8988T (cell line): ENCODE measurements around the gene ITSN1.

ENCODE experiments used
- DNase-seq: peaks from one replicate; pipeline ENCODE4 v3.0.0; 2011

ITSN1 gene

DNA sequence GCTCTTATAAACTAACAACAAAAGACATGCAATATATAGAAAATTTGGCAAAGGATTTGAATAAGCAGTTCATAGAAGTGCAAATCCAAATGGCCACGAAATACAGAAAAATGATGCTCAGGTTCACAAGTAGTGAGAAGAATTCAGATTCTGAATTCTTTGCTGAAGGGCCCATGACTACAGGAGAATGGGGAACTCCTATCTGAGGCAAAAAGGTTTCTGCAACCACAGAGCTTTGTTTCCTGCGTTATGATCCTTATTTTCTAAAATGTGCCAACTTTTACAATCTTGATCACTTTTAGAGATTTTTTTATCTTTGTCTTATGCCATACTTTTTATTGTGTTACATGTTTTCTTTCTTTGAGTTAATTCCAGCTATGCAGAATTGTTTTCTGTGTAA is 91.3 kb downstream of the ITSN1 start:
- no peak for DNase-seq

DNA sequence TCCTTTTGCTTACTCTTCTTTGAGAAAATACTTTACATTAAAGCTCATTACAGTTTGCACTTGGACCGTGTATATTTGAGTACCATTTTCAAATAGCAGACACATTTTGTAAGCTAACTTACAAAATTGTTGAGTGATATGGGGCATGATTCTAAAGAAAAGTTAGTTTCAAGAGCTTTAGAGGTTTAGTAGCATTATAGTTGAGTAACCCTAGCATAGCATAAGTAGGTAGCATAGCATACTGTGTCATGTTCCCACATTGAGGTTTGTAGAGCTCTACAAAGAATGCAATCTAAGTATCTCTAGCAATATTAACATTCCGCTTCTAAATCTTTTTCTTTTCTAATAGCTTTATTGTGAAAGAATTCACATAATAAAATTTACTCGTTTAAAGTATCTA is 92.0 kb downstream of the ITSN1 start:
- no peak for DNase-seq

DNA sequence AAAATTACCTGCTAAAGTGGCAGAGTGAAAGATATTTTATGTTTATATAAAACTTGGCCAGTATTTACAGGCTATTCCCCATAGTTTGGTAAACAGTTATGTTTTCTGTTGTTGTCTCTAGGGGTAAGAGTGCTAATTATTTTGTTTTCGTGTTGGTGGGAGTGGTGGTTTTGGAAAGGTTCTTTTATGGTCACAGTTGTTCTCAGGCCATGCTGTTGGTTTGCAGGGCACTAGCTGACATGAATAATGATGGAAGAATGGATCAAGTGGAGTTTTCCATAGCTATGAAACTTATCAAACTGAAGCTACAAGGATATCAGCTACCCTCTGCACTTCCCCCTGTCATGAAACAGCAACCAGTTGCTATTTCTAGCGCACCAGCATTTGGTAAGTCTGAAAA is 92.5 kb downstream of the ITSN1 start:
- DNase-seq = no peak

GRCh38 chr21:33736569-33736968 is 94.3 kb downstream of the ITSN1 start:
- DNase-seq = no peak

GRCh38 chr21:33739701-33740100 is 97.4 kb downstream of the ITSN1 start:
- DNase-seq = no peak

DNA sequence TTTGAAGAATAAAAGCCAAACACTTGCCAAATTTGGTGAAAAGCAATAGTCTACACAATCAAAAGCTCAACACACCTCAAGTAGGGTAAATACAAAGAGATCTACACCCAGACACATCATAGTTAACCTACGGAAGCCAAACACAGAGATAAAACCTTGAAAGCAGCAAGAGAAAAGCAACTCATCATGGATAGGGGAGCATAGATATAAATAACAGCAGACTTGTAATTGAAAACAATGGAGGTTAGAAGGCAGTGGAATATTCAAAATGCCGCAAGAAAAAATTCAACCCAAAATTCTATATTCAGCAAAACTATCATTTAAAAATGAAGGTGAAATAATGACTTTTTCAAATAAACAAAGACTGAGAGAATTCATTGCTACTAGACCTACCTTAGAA is 105.1 kb downstream of the ITSN1 start:
- DNase-seq = no peak

DNA sequence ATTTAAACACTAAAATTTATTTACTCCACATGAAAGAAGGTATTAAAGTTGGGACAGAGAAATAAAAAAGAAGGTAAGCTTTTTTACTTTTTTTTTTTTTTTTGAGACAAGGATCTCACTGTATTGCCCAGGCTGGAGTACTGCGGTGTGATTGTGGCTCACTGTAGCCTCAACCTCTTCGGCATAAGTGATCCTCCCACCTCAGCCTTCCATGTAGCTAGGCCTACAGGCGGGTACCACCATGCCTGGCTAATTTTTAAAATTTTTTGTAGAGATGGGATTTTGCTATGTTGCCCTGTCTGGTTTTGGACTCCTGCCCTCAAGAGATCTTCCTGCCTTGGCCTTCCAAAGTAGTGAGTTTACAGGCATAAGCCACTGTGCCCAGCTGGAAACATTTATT is 106.6 kb downstream of the ITSN1 start:
- DNase-seq = no peak

- DNase-seq = no peak
Measured at GRCh38 chr21:33750017-33750416, 107.7 kb downstream of the ITSN1 start.

DNA sequence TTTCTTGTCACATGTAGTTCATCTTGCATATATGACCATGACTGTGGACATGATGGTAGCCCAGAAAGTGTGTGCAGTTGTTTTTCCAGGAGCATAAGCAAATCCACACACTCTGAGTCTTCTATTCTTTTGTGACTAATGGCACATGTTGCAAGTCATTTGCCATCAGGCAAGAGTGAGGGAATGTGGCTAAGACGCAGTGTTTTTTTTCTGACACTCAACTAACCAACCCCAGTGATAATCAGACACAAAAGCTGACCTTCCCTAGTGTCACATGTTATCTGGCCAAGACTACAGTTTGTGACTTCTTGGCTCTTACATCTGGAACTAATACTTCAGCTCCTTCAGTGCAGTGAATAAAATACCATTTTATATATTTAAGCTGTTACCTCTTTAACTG is 108.8 kb downstream of the ITSN1 start:
- no peak for DNase-seq

DNA sequence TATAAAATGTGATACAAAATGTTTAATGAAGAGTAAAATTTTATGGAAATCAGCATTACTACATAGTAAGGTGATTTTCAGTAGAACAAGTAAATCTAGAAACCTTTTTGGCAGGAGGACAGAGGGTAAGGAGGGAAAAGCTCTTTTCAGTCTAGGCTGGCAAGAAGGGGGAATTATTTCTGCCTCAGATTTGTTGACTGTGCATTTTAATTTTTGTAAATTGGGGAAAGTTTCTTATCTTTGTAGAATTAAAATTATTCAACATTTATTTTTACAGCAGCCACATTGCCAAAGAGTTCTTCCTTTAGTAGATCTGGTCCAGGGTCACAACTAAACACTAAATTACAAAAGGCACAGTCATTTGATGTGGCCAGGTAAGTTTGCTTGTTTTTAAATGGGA is 109.2 kb downstream of the ITSN1 start:
- no peak for DNase-seq

DNA sequence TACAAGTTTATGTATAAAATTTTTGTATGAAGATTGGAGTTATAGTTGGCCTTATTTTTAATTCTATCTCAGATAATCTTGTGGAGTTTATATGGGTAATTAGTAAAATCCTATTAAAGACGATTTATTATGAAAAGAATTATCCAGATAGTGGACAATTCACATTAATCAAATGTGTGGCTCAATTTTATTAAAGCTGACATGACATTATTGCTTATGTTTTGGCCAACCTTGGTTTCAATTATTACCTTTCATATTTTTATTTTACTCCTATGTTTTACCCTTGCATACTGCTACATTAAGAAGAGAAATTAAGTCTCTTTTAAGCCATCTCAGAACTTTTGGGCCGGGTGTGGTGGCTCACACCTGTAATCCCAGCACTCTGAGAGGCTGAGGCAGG is 110.0 kb downstream of the ITSN1 start:
- no peak for DNase-seq

GRCh38 chr21:33753886-33754285 is 111.6 kb downstream of the ITSN1 start:
- no peak for DNase-seq

GRCh38 chr21:33754481-33754880 is 112.2 kb downstream of the ITSN1 start:
- DNase-seq = no peak

GRCh38 chr21:33755354-33755753 is 113.1 kb downstream of the ITSN1 start:
- no peak for DNase-seq

GRCh38 chr21:33760641-33761440 is 118.5 kb downstream of the ITSN1 start:
- no peak for DNase-seq

GRCh38 chr21:33761441-33762036 is 119.2 kb downstream of the ITSN1 start:
- DNase-seq = peak; percentile 13

GRCh38 chr21:33762803-33763581 is 120.7 kb downstream of the ITSN1 start:
- no peak for DNase-seq

GRCh38 chr21:33763582-33763899 is 121.2 kb downstream of the ITSN1 start:
- DNase-seq = no peak

DNA sequence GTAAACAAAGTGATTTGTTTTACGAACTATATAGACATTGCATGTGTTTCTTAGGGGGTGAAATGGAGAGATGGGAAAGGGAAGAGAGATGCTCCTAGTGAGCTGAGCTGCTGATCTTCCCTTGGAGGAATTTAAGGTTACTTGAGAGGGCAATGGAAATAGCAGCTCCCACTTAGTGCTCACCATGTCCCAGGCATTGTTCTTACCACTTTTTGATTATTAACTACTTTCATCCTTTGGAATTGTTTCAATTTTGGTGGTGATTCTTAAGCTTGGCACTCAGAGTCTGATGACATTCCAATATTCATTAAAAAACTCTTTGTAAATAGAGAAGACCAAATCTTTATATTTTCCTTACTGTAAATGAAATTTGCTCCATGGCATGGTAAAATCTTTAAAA is 124.9 kb downstream of the ITSN1 start:
- DNase-seq = no peak

DNA sequence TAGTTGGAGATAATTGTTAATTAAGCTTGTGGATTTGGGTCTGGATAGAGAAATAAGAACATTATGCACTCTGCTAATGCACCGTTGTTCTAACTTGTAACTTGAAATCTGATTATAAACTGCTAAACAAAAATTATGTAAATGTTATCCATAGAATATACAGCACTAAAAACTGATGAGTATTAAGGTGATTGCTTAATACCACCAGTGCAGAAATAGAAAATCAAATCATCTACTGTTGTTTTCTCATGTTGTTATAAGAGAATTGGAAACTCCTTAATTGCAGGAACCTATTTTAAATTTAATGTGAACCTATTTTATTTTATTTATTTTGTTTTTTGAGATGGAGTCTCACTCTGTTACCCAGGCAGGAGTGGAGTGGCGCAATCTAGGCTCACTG is 125.7 kb downstream of the ITSN1 start:
- no peak for DNase-seq

DNA sequence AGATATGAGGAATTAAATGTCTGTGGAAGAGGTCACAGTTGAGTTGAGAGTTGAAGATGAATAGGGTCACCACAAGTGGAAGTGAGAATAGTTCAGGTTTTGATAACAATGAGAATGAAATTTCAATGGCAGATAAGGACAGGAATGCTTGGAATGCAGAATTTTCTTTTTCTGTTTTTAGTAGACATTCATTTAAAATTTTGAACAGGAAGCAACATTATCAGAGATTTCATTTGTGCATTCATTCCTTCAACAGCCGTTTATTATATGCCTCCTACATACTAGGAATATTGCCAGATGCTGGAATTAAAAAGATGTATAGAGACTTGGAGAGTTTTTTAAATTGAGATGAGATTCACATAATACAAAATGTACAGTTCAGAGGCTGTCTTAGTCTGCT is 126.8 kb downstream of the ITSN1 start:
- DNase-seq = no peak

GRCh38 chr21:33770542-33770941 is 128.2 kb downstream of the ITSN1 start:
- no peak for DNase-seq

DNA sequence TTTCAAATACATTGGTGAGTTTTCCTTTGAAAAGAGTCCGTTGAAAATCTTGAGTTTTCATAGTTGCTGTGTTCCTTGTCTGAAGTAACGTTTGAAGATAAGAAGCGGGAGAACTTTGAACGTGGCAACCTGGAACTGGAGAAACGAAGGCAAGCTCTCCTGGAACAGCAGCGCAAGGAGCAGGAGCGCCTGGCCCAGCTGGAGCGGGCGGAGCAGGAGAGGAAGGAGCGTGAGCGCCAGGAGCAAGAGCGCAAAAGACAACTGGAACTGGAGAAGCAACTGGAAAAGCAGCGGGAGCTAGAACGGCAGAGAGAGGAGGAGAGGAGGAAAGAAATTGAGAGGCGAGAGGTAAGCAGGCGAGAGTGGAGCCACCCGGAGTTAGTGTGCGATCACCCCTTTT is 129.7 kb downstream of the ITSN1 start:
- DNase-seq = no peak

GRCh38 chr21:33774551-33774950 is 132.2 kb downstream of the ITSN1 start:
- no peak for DNase-seq
